Measurements from ENCODE around the gene UTP20.

- TF ChIP-seq YY1 (IDR thresholded peaks at IDR 0.05; ENCODE audit: insufficient read depth, insufficient read length) = no peak
- no peak for TF ChIP-seq SUZ12 (IDR thresholded peaks at IDR 0.05; ENCODE audit: extremely low read depth, insufficient read depth, insufficient read length)
These were observed 43.4 kb downstream of the UTP20 start for GRCh38 chr12:101323255-101323654.

All from NT2/D1 (cell line).